ENCODE measurements around the gene PDGFC.

PDGFC gene

DNA sequence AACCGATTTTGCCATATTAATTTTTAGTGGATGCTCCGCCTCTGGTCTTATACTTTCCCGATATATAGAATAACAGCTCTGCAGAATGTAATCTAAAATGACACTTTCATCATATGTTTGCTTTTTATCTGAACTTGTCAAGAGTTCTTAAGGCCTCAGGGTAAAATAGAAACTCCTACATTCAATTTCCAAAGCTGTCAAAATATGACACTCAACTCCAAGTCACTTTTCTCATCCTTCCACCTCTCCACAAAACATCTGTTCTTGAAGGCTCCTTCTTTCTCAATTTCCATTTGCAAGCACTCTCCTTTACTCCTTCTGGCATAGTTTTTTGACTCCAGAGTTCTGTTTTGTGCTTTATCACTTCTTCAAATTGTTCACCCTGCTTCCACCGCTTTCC is 242.2 kb downstream of the PDGFC start:
- no peak for DNase-seq

DNA sequence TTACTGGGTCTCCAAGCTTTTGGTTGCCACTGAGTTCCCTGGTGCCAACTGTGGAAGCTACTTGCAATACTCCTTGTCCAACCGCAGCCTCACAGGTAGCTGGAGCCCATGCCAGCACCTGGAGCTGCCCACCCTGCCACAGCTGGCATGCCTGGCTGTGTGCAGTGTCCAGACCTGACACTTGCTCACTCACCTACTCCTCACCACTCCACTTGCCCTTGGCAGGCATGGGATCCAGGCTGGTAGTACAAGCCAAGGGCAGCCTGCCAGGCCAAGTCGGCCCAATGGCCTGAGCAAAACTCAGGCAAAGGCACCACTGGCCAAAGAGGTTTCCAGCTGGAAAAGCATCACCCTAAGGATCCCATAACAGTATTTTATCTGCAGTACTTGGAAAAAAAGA is 246.3 kb downstream of the PDGFC start:
- no peak for DNase-seq

DNA sequence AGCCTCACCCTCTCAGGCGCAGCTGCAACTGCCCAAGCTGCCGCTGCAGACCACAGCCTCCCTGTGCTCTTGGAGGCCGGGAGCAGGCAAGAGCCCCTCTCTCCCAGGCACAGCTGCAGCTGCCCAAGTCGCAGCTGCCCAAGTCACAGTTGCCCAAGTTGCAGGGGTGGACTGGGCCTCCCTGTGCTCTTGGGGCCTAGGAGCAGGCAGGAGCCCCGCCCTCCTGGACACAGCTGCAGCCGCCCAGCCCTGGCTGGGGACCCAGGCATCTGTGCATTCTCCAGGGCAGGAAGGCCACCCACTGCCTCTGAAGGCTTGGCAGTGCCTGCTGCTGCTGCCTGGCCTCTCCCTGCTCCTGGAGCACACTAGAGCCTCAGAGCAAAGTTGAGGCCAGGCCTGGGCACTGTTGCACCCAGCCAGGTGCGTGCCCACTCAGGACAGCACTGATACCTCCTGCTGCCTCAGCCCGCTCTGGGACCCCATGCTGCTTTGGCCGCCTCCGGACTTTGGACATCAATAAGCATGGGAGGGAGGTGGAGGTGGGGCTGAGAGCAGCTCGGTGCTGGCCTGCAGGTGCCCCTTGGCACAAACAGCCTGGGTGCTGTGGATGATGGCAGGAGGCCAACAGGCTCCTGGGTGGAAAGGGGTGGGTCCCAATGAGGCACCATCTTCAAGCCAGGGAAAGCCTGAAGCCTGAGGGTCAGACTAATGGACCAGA is 247.5 kb downstream of the PDGFC start:
- DNase-seq = no peak

DNA sequence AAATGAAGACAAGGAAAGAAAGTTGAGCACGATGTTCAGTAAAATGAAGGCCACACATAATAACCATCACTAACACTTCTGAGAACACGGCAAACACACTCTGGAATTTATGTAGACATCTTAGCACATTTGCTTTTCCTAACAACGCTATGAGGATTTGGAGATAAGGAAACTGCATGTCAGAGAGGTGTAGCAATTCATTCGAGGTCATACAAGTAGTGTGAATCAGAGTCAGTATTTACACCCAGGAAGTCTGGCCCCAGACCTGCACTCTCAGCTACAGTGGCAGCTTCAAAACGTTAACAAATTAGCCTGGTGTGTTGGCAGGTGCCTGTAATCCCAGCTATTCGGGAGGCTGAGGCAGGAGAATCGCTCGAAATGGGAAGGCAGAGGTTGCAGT is 253.4 kb downstream of the PDGFC start:
- DNase-seq = no peak

DNA sequence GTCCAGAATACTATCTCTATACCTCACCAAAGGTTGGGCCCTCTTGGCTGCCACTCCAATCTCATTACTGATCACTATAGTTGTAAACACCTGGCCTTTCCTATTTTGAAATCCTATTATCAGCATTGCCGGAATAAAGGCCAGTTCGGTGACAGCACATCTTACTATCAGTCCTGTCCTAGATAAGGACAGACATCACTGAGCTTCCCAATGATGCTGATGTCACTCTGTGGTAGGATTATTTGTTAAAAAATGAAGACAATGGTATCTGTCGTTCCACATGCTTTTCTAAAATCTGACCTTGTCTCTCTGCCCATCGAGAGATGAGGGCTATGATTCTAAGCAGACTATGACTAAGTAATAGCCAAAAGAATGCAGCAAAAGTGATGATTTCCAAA is 260.4 kb downstream of the PDGFC start:
- no peak for DNase-seq
